MM.1S (cell line): ENCODE data around the gene TPR.

Experiments
- CTCF ChIP-seq: fragments of 300-600 bp; sonication (generic); IDR thresholded peaks from 2 replicates; pipeline ENCODE4 v1.5.1; 2016; ENCODE audit warnings: antibody characterized with exemption, low read length, mixed read lengths
- EZH2phosphoT487 ChIP-seq: fragments of 300-600 bp; sonication (generic); IDR thresholded peaks from 2 replicates; pipeline ENCODE4 v1.6.1; 2018; ENCODE audit warnings: antibody characterized with exemption, low read length

- TF ChIP-seq CTCF (no peak), EZH2phosphoT487 (no peak)
These were observed 71.1 kb downstream of the TPR start for GRCh38 chr1:186303911-186304310.
